H1 (cell line): Measurements from ENCODE around the gene ANGPTL4. TPM values are rescaled to one million over a fixed set of nuclear protein-coding genes. Genes with fewer than 3 reads are reported as not detected.

Experiments
- EZH2 ChIP-seq: fragments of 200-600 bp; sonication (generic); IDR thresholded peaks from 2 replicates; pipeline ENCODE4 v1.7.1; 2012; ENCODE audit warnings: low read depth, mild to moderate bottlenecking, moderate library complexity, low read length, inconsistent platforms; ENCODE audit not compliant: severe bottlenecking
- polyA plus RNA-seq, 7 experiments: library from polyadenylated mRNA; depleted of rRNA in 3 of 7; stranded (reverse) in 5 of 7; unstranded in 2 of 7; fragments of >200 nt in 5 of 7; fragments of 200-250 nt in 2 of 7; gene quantifications; 1 replicate in 5 of 7; 2 replicates in 1 of 7; 4 replicates in 1 of 7; pipeline versions ENCODE4 v1.2.1 to v1.2.3, GENCODE V29; 2011 to 2013; ENCODE audit warnings: missing spikeins in 2 of 7, mixed read lengths in 2 of 7
- total RNA-seq: library from RNA; stranded (reverse); fragmentation: NEBNext Ultra II Directional; extraction: Animal tissue kit (Norgen Biotek cat#: 25700); gene quantifications from 2 replicates; pipeline ENCODE4 v1.2.1, GENCODE V29; 2021

Gene ANGPTL4
- total and polyA plus RNA-seq, 2 of the 8 experiments (the other 6 are each of a cell fraction or from before 2014, with no cell fraction given): 2.3 to 6.5 TPM

DNA sequence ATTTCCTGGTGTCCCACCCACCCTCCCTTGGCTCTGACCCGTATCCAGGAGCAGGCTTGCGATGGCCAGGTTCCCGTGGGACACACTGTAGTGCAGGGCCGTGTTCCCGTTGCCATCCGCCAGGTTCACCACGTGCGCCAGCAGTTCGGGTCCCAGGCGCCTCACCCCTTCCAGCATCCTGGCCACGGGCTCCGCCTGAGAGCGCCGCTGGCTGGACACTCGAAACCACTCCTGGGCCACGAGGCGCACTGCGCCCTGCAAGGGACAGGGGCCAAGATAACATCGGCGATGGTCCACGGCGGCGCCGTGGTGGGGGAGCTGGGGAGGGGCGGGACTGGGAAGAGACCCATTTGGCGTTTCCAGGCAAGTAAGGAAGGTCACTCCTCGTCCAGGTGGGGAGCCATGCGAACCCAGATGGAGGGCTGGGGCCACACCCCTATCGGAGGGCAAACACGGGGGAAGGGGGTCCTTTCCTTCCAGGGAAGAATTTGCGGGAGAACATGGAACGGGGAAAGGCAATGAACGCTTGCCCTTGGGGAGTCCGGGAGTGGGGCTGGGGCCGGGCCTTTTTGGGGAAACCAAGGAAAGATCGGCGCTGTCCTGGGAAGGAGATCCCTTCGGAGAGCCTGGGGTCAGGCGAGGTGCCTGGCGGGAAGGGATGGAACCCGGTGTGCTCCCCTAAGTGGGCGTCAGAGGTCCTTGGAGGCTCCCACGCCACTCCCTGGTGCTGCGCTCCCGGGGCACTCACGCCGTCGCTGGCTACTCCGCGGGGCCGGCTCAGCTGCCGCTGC is 30.8 kb upstream of the ANGPTL4 start (continued):
- TF ChIP-seq EZH2: no peak
